ENCODE data around the gene TULP4. TPM values are rescaled to one million over a fixed set of nuclear protein-coding genes. Genes with fewer than 3 reads are reported as not detected.

Gene TULP4
- total RNA-seq, 1 experiment from 2014 or later, result 52.8 TPM

DNA sequence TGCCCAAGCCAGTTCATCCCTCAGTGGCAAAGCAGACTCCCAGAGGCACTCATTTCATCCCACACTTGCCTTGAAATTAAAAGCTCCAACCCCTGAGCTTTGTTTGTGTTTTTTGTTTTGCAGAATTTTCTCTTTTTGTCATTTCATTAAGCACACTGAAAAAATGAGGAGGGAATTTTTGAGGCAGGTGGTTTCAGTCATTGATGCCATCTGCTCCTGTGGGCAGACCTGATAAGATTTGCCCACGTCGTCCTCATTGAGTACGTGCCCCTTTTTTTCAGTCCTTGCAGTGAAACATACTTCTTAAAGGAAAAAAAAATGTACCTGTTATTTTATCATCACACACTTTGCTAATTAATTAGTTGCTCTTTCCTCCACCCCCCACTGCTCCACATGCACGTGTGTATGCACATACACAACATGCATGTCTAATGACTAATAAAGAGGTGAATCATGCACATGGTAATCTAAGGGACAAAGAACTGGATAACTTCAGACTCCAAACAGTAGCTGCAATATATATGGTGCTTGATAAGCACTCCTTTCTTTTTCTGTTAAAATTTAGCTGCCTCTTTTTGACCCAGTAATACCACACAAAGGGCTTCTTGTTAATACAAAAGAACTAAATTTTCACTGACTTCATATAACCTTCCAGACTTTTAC is 145.5 kb downstream of the TULP4 start (continued):
- TF ChIP-seq, protein P1, sequence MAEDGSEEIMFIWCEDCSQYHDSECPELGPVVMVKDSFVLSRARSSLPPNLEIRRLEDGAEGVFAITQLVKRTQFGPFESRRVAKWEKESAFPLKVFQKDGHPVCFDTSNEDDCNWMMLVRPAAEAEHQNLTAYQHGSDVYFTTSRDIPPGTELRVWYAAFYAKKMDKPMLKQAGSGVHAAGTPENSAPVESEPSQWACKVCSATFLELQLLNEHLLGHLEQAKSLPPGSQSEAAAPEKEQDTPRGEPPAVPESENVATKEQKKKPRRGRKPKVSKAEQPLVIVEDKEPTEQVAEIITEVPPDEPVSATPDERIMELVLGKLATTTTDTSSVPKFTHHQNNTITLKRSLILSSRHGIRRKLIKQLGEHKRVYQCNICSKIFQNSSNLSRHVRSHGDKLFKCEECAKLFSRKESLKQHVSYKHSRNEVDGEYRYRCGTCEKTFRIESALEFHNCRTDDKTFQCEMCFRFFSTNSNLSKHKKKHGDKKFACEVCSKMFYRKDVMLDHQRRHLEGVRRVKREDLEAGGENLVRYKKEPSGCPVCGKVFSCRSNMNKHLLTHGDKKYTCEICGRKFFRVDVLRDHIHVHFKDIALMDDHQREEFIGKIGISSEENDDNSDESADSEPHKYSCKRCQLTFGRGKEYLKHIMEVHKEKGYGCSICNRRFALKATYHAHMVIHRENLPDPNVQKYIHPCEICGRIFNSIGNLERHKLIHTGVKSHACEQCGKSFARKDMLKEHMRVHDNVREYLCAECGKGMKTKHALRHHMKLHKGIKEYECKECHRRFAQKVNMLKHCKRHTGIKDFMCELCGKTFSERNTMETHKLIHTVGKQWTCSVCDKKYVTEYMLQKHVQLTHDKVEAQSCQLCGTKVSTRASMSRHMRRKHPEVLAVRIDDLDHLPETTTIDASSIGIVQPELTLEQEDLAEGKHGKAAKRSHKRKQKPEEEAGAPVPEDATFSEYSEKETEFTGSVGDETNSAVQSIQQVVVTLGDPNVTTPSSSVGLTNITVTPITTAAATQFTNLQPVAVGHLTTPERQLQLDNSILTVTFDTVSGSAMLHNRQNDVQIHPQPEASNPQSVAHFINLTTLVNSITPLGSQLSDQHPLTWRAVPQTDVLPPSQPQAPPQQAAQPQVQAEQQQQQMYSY (CRISPR knock-in tag; IDR thresholded peaks at IDR 0.05), result no peak
- TF ChIP-seq RORB (CRISPR knock-in tag; IDR thresholded peaks at IDR 0.05) (no peak), ATF3 (CRISPR knock-in tag; conservative IDR thresholded peaks at IDR 0.05) (no peak), MXD4 (CRISPR knock-in tag; IDR thresholded peaks at IDR 0.05; ENCODE audit: borderline replicate concordance) (no peak)
- TF ChIP-seq, protein P2, sequence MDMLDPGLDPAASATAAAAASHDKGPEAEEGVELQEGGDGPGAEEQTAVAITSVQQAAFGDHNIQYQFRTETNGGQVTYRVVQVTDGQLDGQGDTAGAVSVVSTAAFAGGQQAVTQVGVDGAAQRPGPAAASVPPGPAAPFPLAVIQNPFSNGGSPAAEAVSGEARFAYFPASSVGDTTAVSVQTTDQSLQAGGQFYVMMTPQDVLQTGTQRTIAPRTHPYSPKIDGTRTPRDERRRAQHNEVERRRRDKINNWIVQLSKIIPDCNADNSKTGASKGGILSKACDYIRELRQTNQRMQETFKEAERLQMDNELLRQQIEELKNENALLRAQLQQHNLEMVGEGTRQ (CRISPR knock-in tag; IDR thresholded peaks at IDR 0.05), result no peak
- TF ChIP-seq, protein P3, sequence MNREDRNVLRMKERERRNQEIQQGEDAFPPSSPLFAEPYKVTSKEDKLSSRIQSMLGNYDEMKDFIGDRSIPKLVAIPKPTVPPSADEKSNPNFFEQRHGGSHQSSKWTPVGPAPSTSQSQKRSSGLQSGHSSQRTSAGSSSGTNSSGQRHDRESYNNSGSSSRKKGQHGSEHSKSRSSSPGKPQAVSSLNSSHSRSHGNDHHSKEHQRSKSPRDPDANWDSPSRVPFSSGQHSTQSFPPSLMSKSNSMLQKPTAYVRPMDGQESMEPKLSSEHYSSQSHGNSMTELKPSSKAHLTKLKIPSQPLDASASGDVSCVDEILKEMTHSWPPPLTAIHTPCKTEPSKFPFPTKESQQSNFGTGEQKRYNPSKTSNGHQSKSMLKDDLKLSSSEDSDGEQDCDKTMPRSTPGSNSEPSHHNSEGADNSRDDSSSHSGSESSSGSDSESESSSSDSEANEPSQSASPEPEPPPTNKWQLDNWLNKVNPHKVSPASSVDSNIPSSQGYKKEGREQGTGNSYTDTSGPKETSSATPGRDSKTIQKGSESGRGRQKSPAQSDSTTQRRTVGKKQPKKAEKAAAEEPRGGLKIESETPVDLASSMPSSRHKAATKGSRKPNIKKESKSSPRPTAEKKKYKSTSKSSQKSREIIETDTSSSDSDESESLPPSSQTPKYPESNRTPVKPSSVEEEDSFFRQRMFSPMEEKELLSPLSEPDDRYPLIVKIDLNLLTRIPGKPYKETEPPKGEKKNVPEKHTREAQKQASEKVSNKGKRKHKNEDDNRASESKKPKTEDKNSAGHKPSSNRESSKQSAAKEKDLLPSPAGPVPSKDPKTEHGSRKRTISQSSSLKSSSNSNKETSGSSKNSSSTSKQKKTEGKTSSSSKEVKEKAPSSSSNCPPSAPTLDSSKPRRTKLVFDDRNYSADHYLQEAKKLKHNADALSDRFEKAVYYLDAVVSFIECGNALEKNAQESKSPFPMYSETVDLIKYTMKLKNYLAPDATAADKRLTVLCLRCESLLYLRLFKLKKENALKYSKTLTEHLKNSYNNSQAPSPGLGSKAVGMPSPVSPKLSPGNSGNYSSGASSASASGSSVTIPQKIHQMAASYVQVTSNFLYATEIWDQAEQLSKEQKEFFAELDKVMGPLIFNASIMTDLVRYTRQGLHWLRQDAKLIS (CRISPR knock-in tag; IDR thresholded peaks at IDR 0.05; ENCODE audit: borderline replicate concordance), result no peak

DNA sequence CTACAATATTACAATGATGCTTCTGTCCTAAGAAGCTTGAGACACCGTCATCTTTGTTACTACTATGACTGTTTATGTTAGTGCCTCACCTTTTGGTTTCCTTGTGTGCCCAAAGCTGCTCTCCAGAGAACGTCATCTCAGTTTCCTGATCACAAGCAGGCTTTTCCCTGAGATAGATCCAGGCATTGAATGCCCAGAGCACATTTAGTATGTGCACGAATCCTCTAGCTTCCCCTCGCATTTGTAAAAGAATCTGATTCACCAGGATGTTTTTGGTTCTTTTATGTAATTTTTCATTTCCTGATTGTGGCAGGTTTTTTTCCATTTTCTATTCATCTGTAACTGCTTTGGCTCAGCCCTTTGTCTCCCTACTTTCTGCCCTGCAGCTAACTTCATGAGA is 147.5 kb downstream of the TULP4 start:
- peaks cover 61% of the 10 kb centered on the region for H3K4me1 Mint-ChIP-seq
- H3K36me3 Mint-ChIP-seq, result peaks cover 9% of the 10 kb centered on the region
- H3K27me3 Mint-ChIP-seq (ENCODE audit: low read depth), result peaks cover 7% of the 10 kb centered on the region
- DNase-seq (ENCODE audit: low spot score) (no peak), ATAC-seq (no peak)
- H3K4me3 Mint-ChIP-seq, result no peak overlapping the region
- H3K9me3 Mint-ChIP-seq, result no peaks in the 10 kb centered on the region
- CTCF ChIA-PET, result interaction anchor here (0.6 to 0.7 kb wide), 2 partner anchors 150 to 246 kb away, joined by 3 read pairs; no protein-coding TSS in a partner anchor
- POLR2A ChIA-PET, result no interaction called here
- peak overlapping the region; percentile 16; the same call in 1 of the 2 replicates for H3K27ac Mint-ChIP-seq
- no peak for TF ChIP-seq ESRRA (CRISPR knock-in tag; IDR thresholded peaks at IDR 0.05; ENCODE audit: borderline replicate concordance)
- no peak for TF ChIP-seq CREB1 (CRISPR knock-in tag; IDR thresholded peaks at IDR 0.05)
- no peak for TF ChIP-seq HMGA2 (CRISPR knock-in tag; IDR thresholded peaks at IDR 0.05)
- TF ChIP-seq, protein P4, sequence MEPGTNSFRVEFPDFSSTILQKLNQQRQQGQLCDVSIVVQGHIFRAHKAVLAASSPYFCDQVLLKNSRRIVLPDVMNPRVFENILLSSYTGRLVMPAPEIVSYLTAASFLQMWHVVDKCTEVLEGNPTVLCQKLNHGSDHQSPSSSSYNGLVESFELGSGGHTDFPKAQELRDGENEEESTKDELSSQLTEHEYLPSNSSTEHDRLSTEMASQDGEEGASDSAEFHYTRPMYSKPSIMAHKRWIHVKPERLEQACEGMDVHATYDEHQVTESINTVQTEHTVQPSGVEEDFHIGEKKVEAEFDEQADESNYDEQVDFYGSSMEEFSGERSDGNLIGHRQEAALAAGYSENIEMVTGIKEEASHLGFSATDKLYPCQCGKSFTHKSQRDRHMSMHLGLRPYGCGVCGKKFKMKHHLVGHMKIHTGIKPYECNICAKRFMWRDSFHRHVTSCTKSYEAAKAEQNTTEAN (CRISPR knock-in tag; IDR thresholded peaks at IDR 0.05), result no peak
- TF ChIP-seq ZNF232 (CRISPR knock-in tag; IDR thresholded peaks at IDR 0.05), result no peak
- TF ChIP-seq, protein P5, sequence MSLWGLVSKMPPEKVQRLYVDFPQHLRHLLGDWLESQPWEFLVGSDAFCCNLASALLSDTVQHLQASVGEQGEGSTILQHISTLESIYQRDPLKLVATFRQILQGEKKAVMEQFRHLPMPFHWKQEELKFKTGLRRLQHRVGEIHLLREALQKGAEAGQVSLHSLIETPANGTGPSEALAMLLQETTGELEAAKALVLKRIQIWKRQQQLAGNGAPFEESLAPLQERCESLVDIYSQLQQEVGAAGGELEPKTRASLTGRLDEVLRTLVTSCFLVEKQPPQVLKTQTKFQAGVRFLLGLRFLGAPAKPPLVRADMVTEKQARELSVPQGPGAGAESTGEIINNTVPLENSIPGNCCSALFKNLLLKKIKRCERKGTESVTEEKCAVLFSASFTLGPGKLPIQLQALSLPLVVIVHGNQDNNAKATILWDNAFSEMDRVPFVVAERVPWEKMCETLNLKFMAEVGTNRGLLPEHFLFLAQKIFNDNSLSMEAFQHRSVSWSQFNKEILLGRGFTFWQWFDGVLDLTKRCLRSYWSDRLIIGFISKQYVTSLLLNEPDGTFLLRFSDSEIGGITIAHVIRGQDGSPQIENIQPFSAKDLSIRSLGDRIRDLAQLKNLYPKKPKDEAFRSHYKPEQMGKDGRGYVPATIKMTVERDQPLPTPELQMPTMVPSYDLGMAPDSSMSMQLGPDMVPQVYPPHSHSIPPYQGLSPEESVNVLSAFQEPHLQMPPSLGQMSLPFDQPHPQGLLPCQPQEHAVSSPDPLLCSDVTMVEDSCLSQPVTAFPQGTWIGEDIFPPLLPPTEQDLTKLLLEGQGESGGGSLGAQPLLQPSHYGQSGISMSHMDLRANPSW (CRISPR knock-in tag; conservative IDR thresholded peaks at IDR 0.05; ENCODE audit: low read depth), result no peak
- TF ChIP-seq, protein P6, sequence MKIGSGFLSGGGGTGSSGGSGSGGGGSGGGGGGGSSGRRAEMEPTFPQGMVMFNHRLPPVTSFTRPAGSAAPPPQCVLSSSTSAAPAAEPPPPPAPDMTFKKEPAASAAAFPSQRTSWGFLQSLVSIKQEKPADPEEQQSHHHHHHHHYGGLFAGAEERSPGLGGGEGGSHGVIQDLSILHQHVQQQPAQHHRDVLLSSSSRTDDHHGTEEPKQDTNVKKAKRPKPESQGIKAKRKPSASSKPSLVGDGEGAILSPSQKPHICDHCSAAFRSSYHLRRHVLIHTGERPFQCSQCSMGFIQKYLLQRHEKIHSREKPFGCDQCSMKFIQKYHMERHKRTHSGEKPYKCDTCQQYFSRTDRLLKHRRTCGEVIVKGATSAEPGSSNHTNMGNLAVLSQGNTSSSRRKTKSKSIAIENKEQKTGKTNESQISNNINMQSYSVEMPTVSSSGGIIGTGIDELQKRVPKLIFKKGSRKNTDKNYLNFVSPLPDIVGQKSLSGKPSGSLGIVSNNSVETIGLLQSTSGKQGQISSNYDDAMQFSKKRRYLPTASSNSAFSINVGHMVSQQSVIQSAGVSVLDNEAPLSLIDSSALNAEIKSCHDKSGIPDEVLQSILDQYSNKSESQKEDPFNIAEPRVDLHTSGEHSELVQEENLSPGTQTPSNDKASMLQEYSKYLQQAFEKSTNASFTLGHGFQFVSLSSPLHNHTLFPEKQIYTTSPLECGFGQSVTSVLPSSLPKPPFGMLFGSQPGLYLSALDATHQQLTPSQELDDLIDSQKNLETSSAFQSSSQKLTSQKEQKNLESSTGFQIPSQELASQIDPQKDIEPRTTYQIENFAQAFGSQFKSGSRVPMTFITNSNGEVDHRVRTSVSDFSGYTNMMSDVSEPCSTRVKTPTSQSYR (CRISPR knock-in tag; IDR thresholded peaks at IDR 0.05), result no peak
- TF ChIP-seq USF1 (CRISPR knock-in tag; IDR thresholded peaks at IDR 0.05), result no peak
- TF ChIP-seq TEAD1 (CRISPR knock-in tag; IDR thresholded peaks at IDR 0.05), result no peak
